ENCODE data around the gene SLC39A6.

Gene SLC39A6

GRCh38 chr18:36058674-36059073 lies 70.5 kb downstream of the SLC39A6 start:
- no peak for DNase-seq (ENCODE audit: low read depth)

All from HS-5 (cell line).